AG04449 (cell line): ENCODE results near the gene EVPL.

ENCODE experiments used
- CTCF ChIA-PET: fragments of 350-600 bp; formaldehyde crosslinking; extraction: SDS; loops from one replicate; lab custom pipeline; 2021; ENCODE audit warnings: antibody characterized with exemption; lab: Yijun Ruan, JAX
- POLR2A ChIA-PET: fragments of 400-600, 350-600 bp; formaldehyde crosslinking; extraction: SDS; loops from one replicate; lab custom pipeline; 2020; ENCODE audit warnings: antibody characterized with exemption, inconsistent platforms; lab: Yijun Ruan, JAX
- DNase-seq: peaks from one replicate; pipeline ENCODE4 v3.0.0-alpha.2; 2010; ENCODE audit warnings: low read depth, low spot score
- H3K4me3 ChIP-seq: 2 replicates; pipeline ENCODE4 v1.5.1; 2011; ENCODE audit warnings: low read depth, mild to moderate bottlenecking, control low read depth, low read length
- TF ChIP-seq, protein P1 (sequence below): IDR thresholded peaks from one replicate; pipeline ENCODE4 v1.5.1; 2011; ENCODE audit warnings: mild to moderate bottlenecking, moderate library complexity, low read length, control low read depth, inconsistent platforms; ENCODE audit not compliant: insufficient read depth; ENCODE audit errors: missing control alignments

EVPL gene

DNA sequence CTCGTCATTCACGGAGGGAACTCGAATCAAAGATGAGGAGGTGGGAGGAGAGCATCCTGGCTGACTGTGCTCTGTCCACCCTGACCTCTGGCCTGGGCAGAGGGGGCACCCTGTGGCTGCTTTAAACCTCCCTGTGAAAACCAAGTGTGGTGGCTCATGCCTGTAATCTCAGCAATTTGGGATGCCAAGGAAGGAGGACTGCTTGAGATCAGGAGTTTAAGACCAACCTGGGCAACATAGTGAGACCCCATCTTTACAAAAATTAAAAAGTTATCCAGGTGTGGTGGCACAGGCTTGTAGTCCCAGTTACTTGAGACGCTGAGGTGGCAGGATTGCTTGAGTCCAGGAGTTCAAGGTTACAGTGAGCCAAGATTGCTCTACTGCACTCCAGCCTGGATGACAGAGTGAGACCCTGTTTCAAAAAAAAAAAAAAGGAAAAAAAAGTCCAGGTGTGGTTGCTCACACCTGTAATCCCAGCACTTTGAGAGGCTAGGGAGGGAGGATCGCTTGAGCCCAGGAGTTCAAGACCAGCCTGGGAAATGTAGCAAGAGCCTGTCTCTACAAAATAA, 32.2 kb downstream of the EVPL start:
- POLR2A ChIA-PET: no interaction called here
- CTCF ChIA-PET: interaction anchor here (1.4 to 15.6 kb wide), 4 partner anchors 8 to 99 kb away, joined by 6 to 363 read pairs (median 10); partner anchors contain the start of gene TRIM65
- H3K4me3 ChIP-seq: no peak overlapping the region
- no peak for DNase-seq
- TF ChIP-seq, protein P1, sequence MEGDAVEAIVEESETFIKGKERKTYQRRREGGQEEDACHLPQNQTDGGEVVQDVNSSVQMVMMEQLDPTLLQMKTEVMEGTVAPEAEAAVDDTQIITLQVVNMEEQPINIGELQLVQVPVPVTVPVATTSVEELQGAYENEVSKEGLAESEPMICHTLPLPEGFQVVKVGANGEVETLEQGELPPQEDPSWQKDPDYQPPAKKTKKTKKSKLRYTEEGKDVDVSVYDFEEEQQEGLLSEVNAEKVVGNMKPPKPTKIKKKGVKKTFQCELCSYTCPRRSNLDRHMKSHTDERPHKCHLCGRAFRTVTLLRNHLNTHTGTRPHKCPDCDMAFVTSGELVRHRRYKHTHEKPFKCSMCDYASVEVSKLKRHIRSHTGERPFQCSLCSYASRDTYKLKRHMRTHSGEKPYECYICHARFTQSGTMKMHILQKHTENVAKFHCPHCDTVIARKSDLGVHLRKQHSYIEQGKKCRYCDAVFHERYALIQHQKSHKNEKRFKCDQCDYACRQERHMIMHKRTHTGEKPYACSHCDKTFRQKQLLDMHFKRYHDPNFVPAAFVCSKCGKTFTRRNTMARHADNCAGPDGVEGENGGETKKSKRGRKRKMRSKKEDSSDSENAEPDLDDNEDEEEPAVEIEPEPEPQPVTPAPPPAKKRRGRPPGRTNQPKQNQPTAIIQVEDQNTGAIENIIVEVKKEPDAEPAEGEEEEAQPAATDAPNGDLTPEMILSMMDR: no peak

DNA sequence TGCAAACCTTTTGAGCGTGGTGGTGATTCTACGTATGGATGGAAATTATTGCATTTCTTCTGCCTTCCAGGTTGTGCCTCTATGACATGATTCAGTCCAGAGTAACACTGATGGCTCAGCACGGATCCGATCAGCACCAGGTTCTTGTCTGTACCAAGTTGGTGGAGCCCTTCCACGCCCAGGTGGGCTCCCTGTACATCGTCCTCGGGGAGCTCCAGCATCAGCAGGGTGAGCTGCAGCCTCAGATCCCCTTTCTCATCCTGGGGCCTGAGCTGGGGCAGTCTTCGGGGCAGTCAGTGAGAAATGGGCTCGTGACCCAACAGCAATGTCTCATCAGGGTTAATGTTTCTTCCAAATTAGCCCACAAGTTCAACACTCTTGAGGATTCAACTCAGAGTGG, 35.7 kb downstream of the EVPL start:
- DNase-seq: no peak
- POLR2A ChIA-PET: no interaction called here
- H3K4me3 ChIP-seq: no peak overlapping the region
- CTCF ChIA-PET: interaction anchor here (0.8 to 1.4 kb wide), 3 partner anchors 9 to 14 kb away, joined by 3 to 5 read pairs (median 5); partner anchors contain the start of gene CDK3
- TF ChIP-seq, protein P1: no peak

DNA sequence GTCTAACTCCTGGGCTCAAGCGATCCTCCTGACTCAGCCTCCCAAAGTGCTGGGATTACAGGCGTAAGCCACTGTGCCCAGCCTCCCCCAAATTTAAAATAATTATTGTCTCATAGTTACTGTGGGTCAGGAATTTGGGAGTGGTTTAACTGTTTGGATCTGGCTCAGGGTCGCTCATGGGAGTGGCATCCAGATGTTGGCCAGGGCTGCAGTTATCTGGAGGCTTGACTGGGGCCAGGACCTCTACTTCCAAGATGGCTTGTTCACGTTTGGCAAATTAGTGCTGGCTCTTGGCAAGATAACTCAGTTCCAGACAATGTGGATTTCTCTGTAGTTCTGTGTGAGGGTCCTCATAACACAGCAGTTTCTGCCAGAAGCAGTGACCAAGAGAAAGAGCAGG, 40.1 kb downstream of the EVPL start:
- CTCF ChIA-PET: no interaction called here
- no peak overlapping the region for H3K4me3 ChIP-seq

DNA sequence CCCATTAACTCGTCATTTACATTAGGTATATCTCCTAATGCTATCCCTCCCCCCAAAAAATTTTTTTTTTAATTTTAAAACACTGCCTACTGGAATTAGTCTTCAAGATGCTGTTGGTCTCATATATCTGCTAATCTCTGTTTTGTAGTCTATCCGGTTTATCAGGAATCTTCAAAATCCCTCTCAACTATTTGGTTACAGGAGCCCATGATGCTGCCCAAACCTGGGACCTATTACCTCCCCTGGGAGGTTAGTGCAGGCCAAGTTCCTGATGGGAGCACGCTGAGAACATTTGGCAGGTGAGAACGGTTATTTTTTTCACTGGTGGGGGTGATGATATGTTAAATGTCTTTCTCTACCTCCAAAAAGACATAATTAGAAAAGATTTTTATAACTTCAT, 41.1 kb downstream of the EVPL start:
- H3K4me3 ChIP-seq: no peak overlapping the region
- DNase-seq: no peak
- TF ChIP-seq, protein P1: no peak
- CTCF ChIA-PET: interaction anchor here (2.5 kb wide), 1 partner anchor 28 kb away, joined by 22 read pairs; no protein-coding TSS in a partner anchor
- POLR2A ChIA-PET: no interaction called here

More for the DNA sequence above, 40.1 kb downstream of the EVPL start:
- TF ChIP-seq, protein P1: no peak
- DNase-seq: no peak
- POLR2A ChIA-PET: no interaction called here

DNA sequence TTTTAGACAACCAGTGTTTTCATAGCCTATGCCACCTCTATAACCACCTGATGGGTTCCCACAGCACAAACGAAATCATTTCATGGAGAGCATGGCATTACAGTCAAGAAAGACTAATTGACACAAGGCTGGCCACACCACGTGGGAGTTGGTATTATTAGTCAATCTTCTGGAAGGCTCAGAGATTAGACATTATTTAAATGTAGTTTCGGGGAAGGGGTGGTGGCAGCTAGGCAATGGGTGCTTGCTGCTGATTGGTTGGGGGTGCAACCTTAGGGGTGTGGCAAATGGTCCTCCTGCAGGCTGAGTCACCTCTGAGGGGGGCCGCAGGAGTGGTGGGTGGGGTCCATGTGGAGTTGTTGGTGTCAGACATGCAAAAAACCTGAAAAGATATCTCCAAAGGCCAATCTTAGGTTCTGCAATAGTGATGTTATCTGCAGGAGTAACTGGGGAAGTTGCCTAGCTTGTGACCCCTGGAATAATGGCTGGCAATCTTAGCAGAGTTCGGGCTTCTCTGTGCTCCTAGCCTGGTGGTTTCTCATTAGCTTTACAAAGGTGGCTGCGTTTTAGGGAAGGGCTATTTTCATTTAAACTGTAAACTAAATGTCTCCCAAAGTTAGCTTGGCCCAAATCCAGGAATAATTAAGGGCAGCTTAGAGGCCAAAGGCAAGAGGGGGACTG, 43.5 kb downstream of the EVPL start:
- POLR2A ChIA-PET: no interaction called here
- no peak overlapping the region for H3K4me3 ChIP-seq
- CTCF ChIA-PET: interaction anchor here (1.1 to 2.5 kb wide), 7 partner anchors 13 to 30 kb away, joined by 3 to 22 read pairs (median 8); partner anchors contain the start of gene CDK3
- no peak for DNase-seq
- TF ChIP-seq, protein P1: no peak

DNA sequence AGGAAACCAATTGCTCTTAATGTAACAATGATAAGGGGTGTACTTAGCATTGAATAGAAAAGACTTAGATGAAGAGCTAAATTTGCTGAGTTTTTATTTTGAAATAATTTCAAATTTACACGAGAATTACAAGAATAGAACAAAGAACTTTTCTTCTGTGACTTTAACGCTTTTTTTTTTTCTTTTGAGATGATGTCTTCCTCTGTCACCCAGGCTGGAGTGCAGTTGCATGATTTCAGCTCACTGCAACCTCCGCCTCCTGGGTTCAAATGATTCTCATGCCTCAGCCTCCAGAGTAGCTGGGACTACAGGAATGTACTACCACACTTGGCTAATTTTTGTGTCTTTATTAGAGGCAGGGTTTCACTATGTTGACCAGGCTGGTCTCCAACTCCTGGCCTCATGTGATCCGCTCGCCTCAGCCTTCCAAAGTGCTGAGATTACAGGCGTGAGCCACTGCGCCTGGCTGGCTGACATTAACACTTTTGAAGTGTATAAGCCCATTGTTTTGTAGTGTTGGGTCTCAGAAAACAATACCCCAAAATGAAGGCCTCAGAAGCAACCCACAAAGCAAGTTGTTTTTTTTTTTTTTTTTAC, 46.0 kb downstream of the EVPL start:
- CTCF ChIA-PET: interaction anchor here (0.9 to 2.3 kb wide), 5 partner anchors 19 to 76 kb away, joined by 3 to 11 read pairs (median 5); partner anchors contain the start of gene CDK3
- POLR2A ChIA-PET: no interaction called here

More for the DNA sequence above, 46.0 kb downstream of the EVPL start:
- TF ChIP-seq, protein P1: no peak
- no peak for DNase-seq
- H3K4me3 ChIP-seq: no peak overlapping the region
